Measurements from ENCODE around the gene AEBP1. TPM values are rescaled to one million over a fixed set of nuclear protein-coding genes. Genes with fewer than 3 reads are reported as not detected.

The AEBP1 gene
- total RNA-seq, 1 donor: 168 TPM

DNA sequence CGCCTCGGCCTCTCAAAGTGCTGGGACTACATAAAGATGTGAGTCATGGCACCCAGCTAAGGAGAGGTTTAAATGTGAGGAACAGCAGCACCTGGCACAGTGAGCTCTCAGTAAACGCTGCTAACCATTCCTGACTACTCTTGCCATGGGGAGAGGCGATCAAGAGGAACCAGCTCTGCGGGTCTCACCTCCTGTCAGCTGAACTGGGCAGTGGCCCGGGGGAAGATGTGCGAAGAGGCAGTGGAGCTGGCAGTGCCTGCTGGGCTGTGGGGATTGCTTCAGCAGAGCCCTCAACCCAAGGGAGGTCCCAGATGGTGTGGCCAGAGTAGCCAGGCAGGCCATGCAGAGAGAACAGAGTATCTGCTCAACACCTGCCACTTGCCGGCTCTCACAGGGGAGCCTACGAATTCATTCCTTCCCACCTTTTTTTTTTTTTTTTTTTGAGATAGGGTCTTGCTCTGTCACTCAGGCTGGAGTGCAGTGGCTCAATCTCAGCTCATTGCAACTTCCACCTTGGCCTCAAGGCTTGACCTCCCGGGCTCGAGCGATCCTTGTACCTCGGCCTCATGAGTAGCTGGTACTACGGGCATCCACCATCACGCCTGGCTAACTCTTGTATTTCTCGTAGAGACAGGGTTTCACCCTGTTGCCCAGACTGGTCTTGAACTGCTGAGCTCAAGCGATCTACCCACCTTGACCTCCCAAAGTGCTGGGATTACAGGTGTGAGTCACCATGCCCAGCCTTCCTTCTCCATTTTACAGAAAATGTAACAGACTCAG is 28.7 kb upstream of the AEBP1 start:
- H3K4me3 ChIP-seq (ENCODE audit: low read depth, low read length): no peak overlapping the region
- no peak for DNase-seq (ENCODE audit: low read depth)
- TF ChIP-seq, protein P1, sequence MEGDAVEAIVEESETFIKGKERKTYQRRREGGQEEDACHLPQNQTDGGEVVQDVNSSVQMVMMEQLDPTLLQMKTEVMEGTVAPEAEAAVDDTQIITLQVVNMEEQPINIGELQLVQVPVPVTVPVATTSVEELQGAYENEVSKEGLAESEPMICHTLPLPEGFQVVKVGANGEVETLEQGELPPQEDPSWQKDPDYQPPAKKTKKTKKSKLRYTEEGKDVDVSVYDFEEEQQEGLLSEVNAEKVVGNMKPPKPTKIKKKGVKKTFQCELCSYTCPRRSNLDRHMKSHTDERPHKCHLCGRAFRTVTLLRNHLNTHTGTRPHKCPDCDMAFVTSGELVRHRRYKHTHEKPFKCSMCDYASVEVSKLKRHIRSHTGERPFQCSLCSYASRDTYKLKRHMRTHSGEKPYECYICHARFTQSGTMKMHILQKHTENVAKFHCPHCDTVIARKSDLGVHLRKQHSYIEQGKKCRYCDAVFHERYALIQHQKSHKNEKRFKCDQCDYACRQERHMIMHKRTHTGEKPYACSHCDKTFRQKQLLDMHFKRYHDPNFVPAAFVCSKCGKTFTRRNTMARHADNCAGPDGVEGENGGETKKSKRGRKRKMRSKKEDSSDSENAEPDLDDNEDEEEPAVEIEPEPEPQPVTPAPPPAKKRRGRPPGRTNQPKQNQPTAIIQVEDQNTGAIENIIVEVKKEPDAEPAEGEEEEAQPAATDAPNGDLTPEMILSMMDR (IDR thresholded peaks at IDR 0.05; ENCODE audit: insufficient read depth, low read length): no peak

DNA sequence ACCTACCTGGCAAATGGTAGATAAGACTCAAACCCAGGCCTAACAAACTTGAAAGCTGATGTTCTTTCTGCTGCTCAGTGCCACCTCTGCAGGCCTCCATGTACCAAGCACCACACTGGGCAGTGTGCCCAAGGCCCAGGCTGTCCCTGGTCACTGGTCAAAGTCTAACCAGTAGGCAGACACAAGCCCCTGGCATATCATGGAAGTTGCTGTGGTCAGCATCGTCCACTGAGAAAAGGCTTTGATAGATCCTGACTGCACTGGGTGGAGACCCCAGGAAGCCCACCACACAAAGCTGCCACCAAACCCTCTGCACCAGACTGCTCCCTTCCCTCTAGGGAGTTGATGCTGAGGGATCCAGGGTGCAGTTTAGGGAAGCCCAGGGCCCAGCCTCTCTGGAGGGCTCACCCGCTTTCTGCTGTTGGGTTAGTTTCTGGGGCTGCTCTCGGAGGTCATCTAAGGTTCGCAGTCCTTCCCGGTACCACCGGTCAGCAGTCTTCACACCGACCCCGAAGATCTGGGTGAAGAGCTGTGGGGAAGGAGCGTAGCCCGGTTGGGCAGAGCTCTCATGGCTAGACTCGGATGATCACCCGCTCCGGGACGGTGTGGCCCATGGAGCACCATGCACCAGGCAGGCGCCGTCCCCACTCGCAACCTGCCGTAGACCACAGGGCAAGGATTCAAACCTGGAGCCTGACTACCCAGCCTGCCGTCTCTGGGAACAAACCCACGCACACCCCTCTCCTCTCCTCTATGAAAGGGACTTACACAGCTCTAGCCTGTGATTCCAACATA is 27.8 kb upstream of the AEBP1 start:
- no peak for DNase-seq (ENCODE audit: low read depth)

DNA sequence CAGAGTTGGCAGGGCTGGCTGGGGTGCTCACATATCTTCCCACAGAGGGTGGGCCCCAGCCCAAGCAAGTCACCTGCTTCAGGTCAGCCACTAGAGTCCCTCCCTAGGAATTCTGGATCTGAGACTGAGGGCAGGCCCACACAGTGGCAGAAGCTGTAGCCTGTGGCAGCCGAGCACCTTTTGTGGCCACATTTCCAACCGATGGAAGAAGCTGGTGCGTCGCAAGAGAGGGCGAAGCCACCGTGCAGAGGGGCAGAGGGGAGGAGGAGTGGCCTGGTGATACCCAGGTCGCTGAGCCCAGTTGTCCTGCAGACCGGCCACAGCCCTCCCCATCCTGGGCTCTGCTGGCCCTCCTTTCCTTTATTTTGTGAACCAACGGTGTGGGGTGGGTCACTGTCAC is 27.1 kb upstream of the AEBP1 start:
- H3K4me3 ChIP-seq (ENCODE audit: low read depth, low read length): no peak overlapping the region
- DNase-seq (ENCODE audit: low read depth): no peak

More for the DNA sequence above, 27.8 kb upstream of the AEBP1 start:
- TF ChIP-seq, protein P1 (IDR thresholded peaks at IDR 0.05; ENCODE audit: insufficient read depth, low read length): no peak
- no peak overlapping the region for H3K4me3 ChIP-seq (ENCODE audit: low read depth, low read length)

DNA sequence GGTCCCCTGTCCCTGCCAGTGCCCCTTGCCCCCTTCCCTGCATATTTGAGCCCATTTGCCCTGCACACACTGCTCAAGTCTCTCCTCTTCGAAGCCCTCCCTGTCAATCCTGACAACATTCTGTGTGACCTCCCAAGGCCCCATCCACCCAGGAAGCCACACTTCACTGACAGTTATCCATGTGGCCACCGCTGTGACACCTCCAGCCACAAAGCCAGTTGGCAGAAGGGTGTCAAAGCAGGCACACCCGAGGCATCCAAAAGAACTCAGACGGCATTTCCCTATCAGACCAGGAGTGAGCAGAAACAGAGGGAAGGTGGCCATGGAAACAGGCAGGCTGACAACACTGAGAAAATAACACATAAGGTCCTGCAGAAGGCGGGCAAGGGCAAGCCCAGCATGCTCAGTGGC is 26.5 kb upstream of the AEBP1 start:
- DNase-seq (ENCODE audit: low read depth): no peak
- no peak overlapping the region for H3K4me3 ChIP-seq (ENCODE audit: low read depth, low read length)
- TF ChIP-seq, protein P1 (IDR thresholded peaks at IDR 0.05; ENCODE audit: insufficient read depth, low read length): no peak

More for the DNA sequence above, 27.1 kb upstream of the AEBP1 start:
- TF ChIP-seq, protein P1 (IDR thresholded peaks at IDR 0.05; ENCODE audit: insufficient read depth, low read length): no peak

DNA sequence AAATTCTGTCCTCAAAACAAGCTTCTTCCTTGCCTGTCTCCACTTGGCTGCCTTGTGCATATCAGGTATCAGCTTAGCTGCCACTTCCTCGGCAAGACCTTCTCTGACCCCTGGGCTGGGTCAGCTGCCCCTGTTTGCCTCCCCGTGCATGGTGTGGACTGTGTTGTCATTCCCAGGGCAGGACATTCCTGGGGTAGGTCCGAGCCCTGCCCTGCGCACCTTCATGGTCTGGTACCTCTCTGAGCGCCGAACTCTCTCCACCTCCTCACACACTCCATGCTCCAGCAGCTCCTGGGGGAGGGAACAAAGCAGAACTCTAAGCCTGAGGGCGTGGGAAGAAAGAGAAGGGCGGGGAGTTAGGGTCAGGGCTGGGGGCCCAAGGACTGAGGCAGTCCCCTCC is 25.6 kb upstream of the AEBP1 start:
- no peak for DNase-seq (ENCODE audit: low read depth)
- TF ChIP-seq, protein P1 (IDR thresholded peaks at IDR 0.05; ENCODE audit: insufficient read depth, low read length): no peak
- no peak overlapping the region for H3K4me3 ChIP-seq (ENCODE audit: low read depth, low read length)

DNA sequence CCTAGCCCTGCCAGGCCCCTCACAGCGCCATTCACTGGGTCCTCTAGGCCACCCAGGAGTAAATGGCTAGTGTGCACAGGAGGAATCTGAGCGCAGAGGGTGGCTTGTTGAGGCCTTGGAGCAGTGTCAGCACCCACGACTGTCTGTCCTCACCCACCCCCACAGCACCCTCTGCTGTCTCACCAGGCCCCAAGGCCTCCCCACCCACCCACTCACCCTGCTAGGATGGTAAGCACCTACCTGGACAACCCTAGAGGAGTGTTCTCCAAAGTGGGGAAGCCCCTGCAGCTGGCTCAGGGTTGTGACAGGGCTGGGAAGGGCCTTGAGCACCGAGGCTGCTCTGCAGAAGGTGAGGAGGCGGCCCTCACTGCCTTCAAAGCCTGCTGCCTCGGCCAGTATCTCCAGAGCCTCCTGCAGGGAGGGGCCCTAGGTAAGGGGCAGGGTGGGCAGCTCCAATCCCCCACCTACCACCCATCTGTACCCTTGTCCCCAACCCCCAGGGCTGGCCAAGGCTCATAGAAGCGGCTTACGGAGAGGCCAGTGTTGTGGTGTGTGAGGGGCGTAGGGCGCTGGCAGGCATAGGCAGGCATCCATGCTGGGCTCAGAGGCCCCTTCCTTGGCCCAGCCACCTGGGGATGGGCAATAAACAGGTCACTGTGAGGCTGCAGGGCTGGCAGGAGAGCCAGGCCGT is 24.7 kb upstream of the AEBP1 start:
- no peak overlapping the region for H3K4me3 ChIP-seq (ENCODE audit: low read depth, low read length)
- TF ChIP-seq, protein P1 (IDR thresholded peaks at IDR 0.05; ENCODE audit: insufficient read depth, low read length): no peak
- no peak for DNase-seq (ENCODE audit: low read depth)
